ENCODE data around the gene THAP2. TPM values are rescaled to one million over a fixed set of nuclear protein-coding genes. Genes with fewer than 3 reads are reported as not detected.

The THAP2 gene
- total RNA-seq (ENCODE audit: low replicate concordance): 4.9 and 8.9 TPM in 2 replicates
- long read RNA-seq, full-length matches to known transcripts: 8 of 10 reads
- long read RNA-seq, partial matches to known transcripts: 0 of 10 reads
- long read RNA-seq, other reads (novel, unspliced or antisense): 2 of 10 reads

DNA sequence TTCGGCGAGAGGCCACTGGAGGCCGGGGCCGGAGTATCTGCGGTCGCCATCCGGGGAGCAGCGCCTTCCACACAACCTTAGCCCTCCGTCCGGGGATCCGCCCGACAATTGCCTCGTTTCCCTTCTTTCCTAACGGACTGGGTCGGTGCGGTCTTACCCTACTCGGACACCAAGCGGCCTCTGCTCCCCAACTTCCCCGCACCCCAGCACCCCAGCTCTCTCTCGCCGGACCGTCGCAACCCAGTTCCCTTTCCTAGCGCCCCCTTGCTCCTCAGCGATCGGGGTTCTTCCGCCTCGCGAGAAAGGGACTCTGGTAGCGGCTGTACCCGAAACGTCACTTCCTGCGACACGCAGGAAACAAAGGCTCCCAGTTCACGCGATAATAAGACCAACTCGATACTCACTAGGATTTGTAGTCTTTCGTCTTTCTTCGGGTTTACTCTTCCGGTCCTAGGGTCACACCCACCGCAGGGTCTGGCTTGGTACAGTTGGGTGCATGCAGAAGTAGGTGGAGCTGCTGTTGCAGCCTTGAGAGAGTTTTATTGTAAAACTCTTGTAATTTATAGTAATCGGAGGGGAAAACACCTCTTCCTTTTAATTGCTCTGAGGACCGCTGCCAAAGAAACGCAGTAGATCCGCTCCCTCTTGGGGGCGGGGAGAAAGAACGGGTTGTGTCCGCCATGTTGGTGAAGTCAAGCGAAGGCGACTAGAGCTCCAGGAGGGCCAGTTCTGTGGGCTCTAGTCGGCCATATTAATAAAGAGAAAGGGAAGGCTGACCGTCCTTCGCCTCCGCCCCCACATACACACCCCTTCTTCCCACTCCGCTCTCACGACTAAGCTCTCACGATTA, at the start of gene THAP2, which contains the start of gene ZFC3H1:
THAP2 (plus strand) TSS at position 741 of the 850 bp plus-strand sequence. CDS start 209 bp downstream, outside the sequence.
ZFC3H1 (minus strand) TSS at position 288 of the 850 bp plus-strand sequence; CDS start at position 50, 238 bp downstream.
- H3K4me1 Mint-ChIP-seq (ENCODE audit: unreplicated experiment): peaks cover 9% of the 10 kb centered on the region
- H3K27ac Mint-ChIP-seq: peak within 1 kb of the TSS; percentile 100
- no peaks in the 10 kb centered on the region for H3K27me3 Mint-ChIP-seq
- no peak for TF ChIP-seq CTCF (conservative IDR thresholded peaks at IDR 0.05)
- H3K9me3 Mint-ChIP-seq: no peaks in the 10 kb centered on the region
- peaks cover 13% of the 10 kb centered on the region for H3K36me3 Mint-ChIP-seq
- peak within 1 kb of the TSS; percentile 97 for H3K4me3 Mint-ChIP-seq
- peak; percentile 90 for DNase-seq (ENCODE audit: extremely low spot score, unreplicated experiment)

DNA sequence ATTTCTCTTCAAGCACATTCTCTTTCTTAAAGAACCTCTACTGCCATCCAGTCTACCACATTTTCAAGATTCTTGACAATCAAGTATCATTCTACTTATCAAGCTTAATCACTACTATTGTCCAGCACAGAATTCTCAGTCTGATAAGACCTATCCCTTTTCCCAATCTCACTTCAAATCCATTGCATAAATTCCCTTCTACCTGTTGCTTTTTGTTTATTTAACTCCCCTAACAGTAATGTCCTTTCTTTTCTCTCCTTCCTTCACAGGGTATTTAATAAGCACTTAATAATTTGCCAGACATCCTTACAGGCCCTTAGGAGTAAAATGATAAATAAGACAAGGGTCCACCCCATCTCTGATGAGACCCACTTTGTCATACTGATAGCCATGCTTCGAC, 42.2 kb upstream of the THAP2 start:
- Mint-ChIP-seq H3K4me1 (ENCODE audit: unreplicated experiment) (no peaks in the 10 kb centered on the region), H3K27me3 (no peaks in the 10 kb centered on the region), H3K27ac (no peak overlapping the region), H3K4me3 (no peak overlapping the region), H3K9me3 (no peaks in the 10 kb centered on the region), H3K36me3 (peaks cover 39% of the 10 kb centered on the region)
- no peak for TF ChIP-seq CTCF (conservative IDR thresholded peaks at IDR 0.05)
- DNase-seq (ENCODE audit: extremely low spot score, unreplicated experiment): no peak

DNA sequence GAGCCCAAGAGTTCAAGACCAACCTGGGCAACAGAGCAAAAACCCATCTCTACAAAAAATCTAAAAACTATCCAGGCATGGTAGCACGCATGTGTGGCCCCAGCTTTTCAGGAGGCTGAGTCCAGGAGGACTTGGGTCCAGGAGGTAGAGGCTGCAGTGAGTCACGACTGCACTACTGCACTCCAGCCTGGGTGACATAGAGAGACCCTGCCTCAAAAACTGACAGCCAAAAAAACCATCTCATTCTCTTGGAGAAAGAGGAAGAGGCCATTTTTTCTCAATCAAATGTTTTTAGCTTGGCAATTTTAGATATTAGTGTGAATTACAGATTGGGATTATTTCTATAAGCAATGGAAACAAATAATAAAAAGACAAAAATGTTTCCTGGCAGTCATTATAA, 38.6 kb upstream of the THAP2 start:
- TF ChIP-seq CTCF (conservative IDR thresholded peaks at IDR 0.05): no peak
- H3K27ac Mint-ChIP-seq: no peak overlapping the region
- H3K4me1 Mint-ChIP-seq (ENCODE audit: unreplicated experiment): no peaks in the 10 kb centered on the region
- peaks cover 36% of the 10 kb centered on the region for H3K36me3 Mint-ChIP-seq
- H3K4me3 Mint-ChIP-seq: no peak overlapping the region
- no peaks in the 10 kb centered on the region for H3K9me3 Mint-ChIP-seq
- DNase-seq (ENCODE audit: extremely low spot score, unreplicated experiment): no peak
- H3K27me3 Mint-ChIP-seq: no peaks in the 10 kb centered on the region

- H3K27me3 Mint-ChIP-seq: no peaks in the 10 kb centered on the region
- no peak overlapping the region for H3K27ac Mint-ChIP-seq
- no peaks in the 10 kb centered on the region for H3K9me3 Mint-ChIP-seq
- TF ChIP-seq CTCF (conservative IDR thresholded peaks at IDR 0.05): no peak
- peaks cover 32% of the 10 kb centered on the region for H3K36me3 Mint-ChIP-seq
- DNase-seq (ENCODE audit: extremely low spot score, unreplicated experiment): no peak
- H3K4me3 Mint-ChIP-seq: no peak overlapping the region
- no peaks in the 10 kb centered on the region for H3K4me1 Mint-ChIP-seq (ENCODE audit: unreplicated experiment)
These were observed 38.0 kb upstream of the THAP2 start for GRCh38 chr12:71626098-71626497.

DNA sequence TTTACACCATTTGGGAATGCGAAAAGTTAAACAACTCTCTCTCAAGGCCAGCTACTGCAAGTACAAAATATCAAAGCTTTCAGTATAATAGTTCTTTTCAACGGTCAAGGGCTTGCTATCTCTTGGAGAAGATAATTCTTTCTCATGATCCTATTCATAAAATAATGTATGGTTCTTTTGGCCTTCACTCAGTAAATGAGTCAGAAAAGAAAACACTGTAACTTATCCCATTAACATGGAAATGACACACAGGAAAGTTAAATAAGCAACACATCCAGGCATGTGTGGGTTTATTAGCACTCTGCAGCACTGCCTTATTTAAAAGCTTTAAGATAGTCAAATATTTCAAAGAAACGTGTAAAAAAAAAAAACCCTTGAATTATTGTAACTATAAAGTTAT, 37.3 kb upstream of the THAP2 start:
- peaks cover 27% of the 10 kb centered on the region for H3K36me3 Mint-ChIP-seq
- H3K4me1 Mint-ChIP-seq (ENCODE audit: unreplicated experiment): no peaks in the 10 kb centered on the region
- no peak for TF ChIP-seq CTCF (conservative IDR thresholded peaks at IDR 0.05)
- no peak overlapping the region for H3K27ac Mint-ChIP-seq
- H3K27me3 Mint-ChIP-seq: no peaks in the 10 kb centered on the region
- no peak for DNase-seq (ENCODE audit: extremely low spot score, unreplicated experiment)
- H3K4me3 Mint-ChIP-seq: no peak overlapping the region
- no peaks in the 10 kb centered on the region for H3K9me3 Mint-ChIP-seq

Data from type B pancreatic cell (in vitro differentiated cells).